IMR-90 (cell line): ENCODE measurements around the gene TBPL1. TPM values are rescaled to one million over a fixed set of nuclear protein-coding genes. Genes with fewer than 3 reads are reported as not detected.

Experiments
- ATAC-seq: fragments of 200-7000 bp; cut with Tn5 transposase; 2 replicates; pipeline ENCODE4 v1.9.1; 2020; ENCODE audit warnings: low read depth, mild to moderate bottlenecking, moderate library complexity
- BruUV-seq: library from RNA; stranded (reverse); fragments of 400-500 nt; replicated peaks from 2 replicates; lab custom pipeline; 2021; lab: Mats Ljungman, UMichigan
- CTCF ChIA-PET: fragments of 300-600 bp; formaldehyde crosslinking; extraction: SDS; loops from one replicate; lab custom pipeline; 2021; ENCODE audit warnings: antibody characterized with exemption; lab: Yijun Ruan, JAX
- POLR2A ChIA-PET: fragments of 300-600 bp; sonication (Branson Sonifier 250); formaldehyde crosslinking; loops from one replicate; lab custom pipeline; 2022; ENCODE audit warnings: antibody characterized with exemption; ENCODE audit not compliant: unreplicated experiment; lab: Charles Lee
- DNase-seq: peaks from one replicate; pipeline ENCODE4 v3.0.0; 2013
- H2AFZ ChIP-seq: replicated peaks from 2 replicates; pipeline ENCODE3; 2013; ENCODE audit warnings: low read length, mild to moderate bottlenecking; ENCODE audit not compliant: poor library complexity
- H2AK5ac ChIP-seq: 2 replicates; pipeline ENCODE4 v1.6.1; 2013; ENCODE audit warnings: low read depth, low read length, inconsistent platforms
- H2AK9ac ChIP-seq: replicated peaks from 2 replicates; pipeline ENCODE3; 2013; ENCODE audit warnings: mild to moderate bottlenecking, low read depth, low read length, moderate library complexity; ENCODE audit not compliant: poor library complexity
- H2BK120ac ChIP-seq: 2 replicates; pipeline ENCODE4 v1.6.1; 2013; ENCODE audit warnings: low read depth, low read length, inconsistent platforms
- H2BK15ac ChIP-seq: 3 replicates; pipeline ENCODE4 v1.6.1; 2013; ENCODE audit warnings: low read depth, low read length, inconsistent platforms
- H2BK20ac ChIP-seq: 2 replicates; pipeline ENCODE4 v1.6.1; 2013; ENCODE audit warnings: low read depth, mild to moderate bottlenecking, inconsistent platforms, low read length, moderate library complexity
- H2BK5ac ChIP-seq: 2 replicates; pipeline ENCODE4 v1.6.1; 2013; ENCODE audit warnings: mild to moderate bottlenecking, low read depth, low read length, inconsistent platforms; ENCODE audit not compliant: poor library complexity, severe bottlenecking
- H3K14ac ChIP-seq: replicated peaks from 2 replicates; pipeline ENCODE4 v1.6.1; 2013; ENCODE audit warnings: low read depth, low read length, inconsistent platforms
- H3K18ac ChIP-seq: 2 replicates; pipeline ENCODE4 v1.6.1; 2013; ENCODE audit warnings: low read depth, low read length, control low read depth
- H3K23ac ChIP-seq: 2 replicates; pipeline ENCODE4 v1.6.1; 2013; ENCODE audit warnings: low read depth, low read length, inconsistent platforms
- H3K27ac ChIP-seq: 2 replicates; pipeline ENCODE4 v1.5.1; 2013; ENCODE audit warnings: mild to moderate bottlenecking, control low read depth, low read length; ENCODE audit not compliant: insufficient read depth
- H3K27me3 ChIP-seq: 2 replicates; pipeline ENCODE4 v1.6.1; 2013; ENCODE audit warnings: low read length; ENCODE audit not compliant: control insufficient read depth, insufficient read depth
- H3K36me3 ChIP-seq: 2 replicates; pipeline ENCODE4 v1.6.1; 2013; ENCODE audit warnings: low read length, mixed read lengths; ENCODE audit not compliant: control insufficient read depth, insufficient read depth
- H3K4ac ChIP-seq: 2 replicates; pipeline ENCODE4 v1.6.1; 2013; ENCODE audit warnings: low read depth, low read length, inconsistent platforms
- H3K4me1 ChIP-seq: 2 replicates; pipeline ENCODE4 v1.6.1; 2013; ENCODE audit warnings: low read length, mixed read lengths; ENCODE audit not compliant: control insufficient read depth, insufficient read depth
- H3K4me2 ChIP-seq: 2 replicates; pipeline ENCODE4 v1.6.1; 2013; ENCODE audit warnings: low read depth, mild to moderate bottlenecking, control low read depth, low read length, moderate library complexity
- H3K4me3 ChIP-seq: 2 replicates; pipeline ENCODE4 v1.5.1; 2013; ENCODE audit warnings: low read depth, mild to moderate bottlenecking, control low read depth, low read length, moderate library complexity; ENCODE audit not compliant: insufficient read depth
- H3K56ac ChIP-seq: 2 replicates; pipeline ENCODE4 v1.6.1; 2013; ENCODE audit warnings: low read length, inconsistent platforms; ENCODE audit not compliant: insufficient read depth; ENCODE audit errors: extremely low read depth
- H3K79me1 ChIP-seq, 2 experiments: 2 replicates each; pipeline ENCODE4 v1.6.1; 2013; ENCODE audit warnings: low read length in 2 of 2, inconsistent platforms in 1 of 2, low read depth in 1 of 2
- H3K9ac ChIP-seq: 2 replicates; pipeline ENCODE4 v1.6.1; 2013; ENCODE audit warnings: low read depth, low read length, control low read depth
- H3K9me1 ChIP-seq: 2 replicates; pipeline ENCODE4 v1.6.1; 2013; ENCODE audit warnings: low read length, inconsistent platforms; ENCODE audit not compliant: insufficient read depth
- H3K9me3 ChIP-seq: 2 replicates; pipeline ENCODE4 v1.6.1; 2013; ENCODE audit warnings: low read length; ENCODE audit not compliant: control insufficient read depth, insufficient read depth
- H4K20me1 ChIP-seq: 2 replicates; pipeline ENCODE4 v1.6.1; 2013; ENCODE audit warnings: low read length, inconsistent platforms; ENCODE audit not compliant: insufficient read depth
- H4K5ac ChIP-seq: 2 replicates; pipeline ENCODE4 v1.6.1; 2013; ENCODE audit warnings: mild to moderate bottlenecking, low read depth, low read length, control low read depth
- H4K8ac ChIP-seq, 2 experiments: 2 replicates each; pipeline ENCODE4 v1.6.1; 2013; ENCODE audit warnings: low read depth in 2 of 2, low read length in 2 of 2, control low read depth in 1 of 2, inconsistent platforms in 1 of 2
- H4K91ac ChIP-seq: 2 replicates; pipeline ENCODE4 v1.6.1; 2013; ENCODE audit warnings: low read depth, low read length, inconsistent platforms; ENCODE audit not compliant: insufficient read depth
- CEBPB ChIP-seq: IDR thresholded peaks from 2 replicates; pipeline ENCODE4 v1.6.1; 2012; ENCODE audit warnings: low read depth, low read length, improper control_type of control experiment
- MXI1 ChIP-seq: IDR thresholded peaks from 2 replicates; pipeline ENCODE4 v1.6.1; 2012; ENCODE audit warnings: low read depth, mild to moderate bottlenecking, low read length, moderate library complexity, borderline replicate concordance
- NFE2L2 ChIP-seq: fragments of 150-350 bp; IDR thresholded peaks from 2 replicates; pipeline ENCODE4 v1.6.1; 2016; ENCODE audit warnings: low read depth, mild to moderate bottlenecking, low read length
- RCOR1 ChIP-seq: IDR thresholded peaks from 2 replicates; pipeline ENCODE4 v1.6.1; 2012; ENCODE audit warnings: mild to moderate bottlenecking, low read length, improper control_type of control experiment; ENCODE audit not compliant: insufficient replicate concordance
- WGBS, 2 experiments: methylation state at CpG; one replicate each; pipeline versions ENCODE4 v1.1.5 to v1.1.7; 2013; ENCODE audit warnings: missing lambda C conversion rate in 2 of 2; ENCODE audit not compliant: insufficient read length in 1 of 2; ENCODE audit errors: extremely low coverage in 2 of 2; 5-methylcytosine and 5-hydroxymethylcytosine counted together
- dilution Hi-C: fragments of 300-500 bp; cut with HindIII; formaldehyde crosslinking; loops from one replicate; pipeline ENCODE4 v1.14.3; 2018; ENCODE audit warnings: low sequenced_read_pairs; ENCODE audit not compliant: unreplicated experiment
- in situ Hi-C: fragments of 300-500 bp; cut with MboI; formaldehyde crosslinking; loops from 3 replicates; pipeline ENCODE4 v1.14.3; 2019; ENCODE audit warnings: low sequenced_read_pairs, inconsistent platforms, mixed read lengths
- intact Hi-C: fragments of 100-400 bp; cut with micrococcal nuclease; formaldehyde crosslinking; loops from 2 replicates; pipeline ENCODE4 v1.10.0; 2022
- polyA plus RNA-seq, 3 experiments: library from polyadenylated mRNA; depleted of rRNA; stranded (reverse); fragments of >200 nt; gene quantifications; 2 replicates each; pipeline ENCODE4 v1.2.3, GENCODE V29; 2012; ENCODE audit warnings: low replicate concordance in 1 of 3
- total RNA-seq: library from RNA; depleted of rRNA; stranded (reverse); fragments of >200 nt; gene quantifications from 2 replicates; pipeline ENCODE4 v1.2.3, GENCODE V29; 2012

TBPL1 gene
- total and polyA plus RNA-seq, 2 of the 4 experiments (the other 2 are of a cell fraction): 25.6 to 32.5 TPM

DNA sequence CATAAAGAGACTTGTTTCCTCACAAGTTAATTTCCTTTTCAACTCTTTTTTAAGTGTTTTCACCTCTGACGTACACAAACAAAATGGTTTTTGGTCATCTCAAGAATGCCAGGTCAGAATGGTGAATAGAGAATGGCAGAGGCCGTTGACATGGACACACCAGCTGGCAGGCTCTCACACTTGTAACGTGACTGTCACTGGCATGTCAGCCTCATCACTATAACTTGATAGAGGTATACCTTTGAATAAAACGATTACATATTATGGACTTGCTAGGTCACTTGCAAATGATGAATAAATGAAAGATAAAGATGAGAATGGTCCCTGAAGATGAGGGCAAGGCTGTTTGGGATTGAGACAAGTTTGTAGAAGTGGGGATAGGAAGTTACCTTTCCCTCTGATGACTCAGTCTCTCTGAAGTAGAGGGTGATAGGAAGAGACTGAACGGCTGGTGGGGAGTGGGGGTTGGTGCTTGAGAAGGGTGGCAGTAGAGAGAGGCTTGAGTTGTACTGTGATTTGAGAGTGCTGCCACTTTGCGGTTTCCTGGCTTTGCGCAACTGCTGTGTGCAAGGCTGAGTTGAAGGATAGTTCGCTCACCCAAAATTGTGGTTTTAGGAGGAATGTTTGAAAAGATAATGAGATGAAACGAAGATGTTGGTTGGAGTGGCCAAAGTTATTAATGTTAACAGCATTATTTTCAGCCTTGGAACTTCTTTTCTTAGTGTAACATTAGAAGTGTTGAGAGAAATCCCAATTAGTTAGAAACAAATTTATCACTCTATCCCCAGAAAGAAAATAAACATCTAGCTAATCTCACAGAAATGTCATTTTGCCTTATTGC, 30.3 kb downstream of the TBPL1 start:
- H2AK9ac ChIP-seq: peak overlapping the region; percentile 17
- WGBS, 2 experiments: 53 to 100% methylated on average over 1 to 3 of the region's 9 CpGs
- no peaks in the 10 kb centered on the region for H3K9me3 ChIP-seq
- H3K9me1 ChIP-seq: peaks cover 5% of the 10 kb centered on the region
- H2AFZ ChIP-seq: no peak overlapping the region
- no peak overlapping the region for H3K4me3 ChIP-seq
- H3K23ac ChIP-seq: no peak overlapping the region
- H4K5ac ChIP-seq: no peak overlapping the region
- H2BK5ac ChIP-seq: no peak overlapping the region
- peaks cover 8% of the 10 kb centered on the region for H3K36me3 ChIP-seq
- H2BK120ac ChIP-seq: no peak overlapping the region
- no peak overlapping the region for H3K27ac ChIP-seq
- H3K56ac ChIP-seq: no peak overlapping the region
- H3K18ac ChIP-seq: peak overlapping the region; percentile 10; the same call in 1 of the 2 replicates
- intact Hi-C loops (no loop called here), dilution Hi-C loops (no loop called here), in situ Hi-C loops (no loop called here)
- H3K79me1 ChIP-seq: peaks cover 7 to 19% of the 10 kb centered on the region in 2 experiments; a peak in 2 of 4 replicates
- no peak overlapping the region for H3K4me2 ChIP-seq
- H3K9ac ChIP-seq: no peak overlapping the region
- CTCF ChIA-PET: no interaction called here
- no TSS peak for BruUV-seq
- no peak overlapping the region for H2AK5ac ChIP-seq
- H4K20me1 ChIP-seq: peaks cover 4% of the 10 kb centered on the region; the same call in 1 of the 2 replicates
- no peak overlapping the region for H4K91ac ChIP-seq
- H3K14ac ChIP-seq: no peak overlapping the region; the same call in 1 of the 2 replicates
- H2BK20ac ChIP-seq: peak overlapping the region; percentile 57; the same call in 1 of the 2 replicates
- H3K4ac ChIP-seq: no peak overlapping the region
- H2BK15ac ChIP-seq: no peak overlapping the region
- TF ChIP-seq NFE2L2 (no peak), RCOR1 (no peak), MXI1 (no peak), CEBPB (peak; percentile 90)
- H4K8ac ChIP-seq: no peak overlapping the region
- POLR2A ChIA-PET: no interaction called here
- H3K4me1 ChIP-seq: peaks cover 10% of the 10 kb centered on the region; the same call in 1 of the 2 replicates
- H3K27me3 ChIP-seq: no peaks in the 10 kb centered on the region
- DNase-seq: peak; percentile 53
- ATAC-seq: peak; percentile 54
